GM18951 (cell line): ENCODE measurements around the gene ABCF3.

Experiments used
- POLR2A ChIP-seq: IDR thresholded peaks from 4 replicates; pipeline ENCODE4 v1.6.1; 2011; ENCODE audit warnings: mild to moderate bottlenecking; ENCODE audit not compliant: insufficient read length, insufficient read depth; ENCODE audit errors: extremely low read depth
- in situ Hi-C: fragments of 300-500 bp; cut with MboI; formaldehyde crosslinking; loops from one replicate; pipeline ENCODE4 v1.12.0; 2022; ENCODE audit warnings: low sequenced_read_pairs, mixed read lengths, inconsistent platforms; ENCODE audit not compliant: unreplicated experiment

The ABCF3 gene

DNA sequence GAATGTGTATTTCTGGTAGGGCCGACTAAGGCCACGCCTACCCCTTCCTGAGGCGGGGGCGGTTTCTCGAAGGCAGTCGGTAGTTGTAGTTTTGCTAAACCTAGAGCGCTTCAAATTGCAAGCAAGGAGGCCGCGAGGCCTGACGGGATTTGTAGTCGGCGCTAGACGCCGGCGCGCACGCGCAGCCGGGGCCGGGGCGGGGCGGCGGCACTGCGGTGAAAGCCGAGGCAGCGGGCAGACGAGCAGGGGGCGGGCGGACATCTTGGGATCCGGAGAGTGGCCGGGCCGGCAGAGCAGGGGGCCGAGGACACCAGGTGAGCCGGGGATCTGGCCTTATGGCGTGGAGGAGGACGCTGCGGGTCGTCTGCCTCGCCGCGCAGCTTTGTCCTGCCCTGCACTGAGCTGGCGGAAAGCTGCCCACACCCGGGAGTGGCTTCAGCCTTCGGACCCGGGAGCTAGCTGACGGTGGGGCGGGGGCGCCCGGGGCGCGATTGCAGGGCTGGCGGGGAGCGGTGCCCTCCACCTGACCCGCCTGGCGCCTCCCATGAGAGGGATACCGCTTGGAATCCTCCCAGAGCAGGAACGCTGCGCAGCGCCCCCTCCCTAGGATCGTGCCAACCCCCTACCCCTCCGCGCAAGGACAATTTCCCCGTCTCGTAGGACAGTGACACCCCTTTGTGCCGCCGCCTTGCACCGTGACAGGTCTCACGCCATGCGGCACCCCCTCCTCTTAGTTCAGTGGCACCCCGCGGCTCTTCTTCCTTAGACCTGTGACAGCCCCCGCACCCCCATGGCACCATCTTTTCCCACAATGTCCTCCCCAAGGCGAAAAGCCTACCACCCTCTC lies 11.1 kb upstream of the ABCF3 start, which contains the start of gene AP2M1:
TSS of gene AP2M1 (plus strand) at position 210 of the 847 bp plus-strand sequence. CDS start 2,139 bp downstream, outside the sequence.
- in situ Hi-C loops = no loop called here
- TF ChIP-seq POLR2A = peak; percentile 90

DNA sequence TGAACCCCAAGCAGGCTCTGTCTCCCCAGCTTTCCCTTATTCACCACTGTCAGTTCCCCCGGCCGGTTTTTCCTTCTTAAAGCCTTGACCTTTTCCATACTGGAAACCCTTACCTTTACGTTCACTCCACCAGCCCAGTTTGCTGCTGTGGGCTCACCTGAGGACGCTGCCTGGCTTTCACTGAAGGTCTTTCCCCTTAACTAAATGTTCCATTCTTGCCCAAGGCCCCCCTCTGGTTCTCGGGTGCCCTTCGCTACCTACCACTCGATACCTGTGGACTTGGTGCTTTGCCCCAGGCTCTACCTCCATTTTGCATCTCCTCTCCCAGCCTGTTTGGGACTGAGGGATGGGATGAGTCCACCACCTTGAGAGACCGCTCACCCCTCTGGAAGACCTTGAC lies 10.5 kb upstream of the ABCF3 start:
- no peak for TF ChIP-seq POLR2A
- in situ Hi-C loops = no loop called here

DNA sequence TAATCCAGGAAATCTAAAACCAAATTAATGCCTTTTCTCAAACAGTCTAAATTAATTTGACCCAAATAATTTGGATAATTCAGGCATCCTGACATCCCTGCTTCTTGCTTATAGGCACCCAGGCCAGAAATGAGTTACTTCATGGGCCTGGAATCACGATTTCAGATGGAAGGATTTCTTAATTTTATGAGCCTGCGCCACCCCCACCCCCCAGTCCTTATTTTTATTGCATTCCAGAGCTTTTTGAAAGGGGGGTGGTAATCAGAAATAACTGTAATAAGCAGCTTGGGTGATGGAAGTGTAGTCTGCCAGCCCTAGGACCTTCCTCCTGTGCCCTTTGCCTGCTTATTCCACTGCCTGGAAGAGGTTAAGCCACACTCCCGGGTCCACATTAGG lies 10.0 kb upstream of the ABCF3 start:
- TF ChIP-seq POLR2A = no peak
- in situ Hi-C loops = no loop called here

DNA sequence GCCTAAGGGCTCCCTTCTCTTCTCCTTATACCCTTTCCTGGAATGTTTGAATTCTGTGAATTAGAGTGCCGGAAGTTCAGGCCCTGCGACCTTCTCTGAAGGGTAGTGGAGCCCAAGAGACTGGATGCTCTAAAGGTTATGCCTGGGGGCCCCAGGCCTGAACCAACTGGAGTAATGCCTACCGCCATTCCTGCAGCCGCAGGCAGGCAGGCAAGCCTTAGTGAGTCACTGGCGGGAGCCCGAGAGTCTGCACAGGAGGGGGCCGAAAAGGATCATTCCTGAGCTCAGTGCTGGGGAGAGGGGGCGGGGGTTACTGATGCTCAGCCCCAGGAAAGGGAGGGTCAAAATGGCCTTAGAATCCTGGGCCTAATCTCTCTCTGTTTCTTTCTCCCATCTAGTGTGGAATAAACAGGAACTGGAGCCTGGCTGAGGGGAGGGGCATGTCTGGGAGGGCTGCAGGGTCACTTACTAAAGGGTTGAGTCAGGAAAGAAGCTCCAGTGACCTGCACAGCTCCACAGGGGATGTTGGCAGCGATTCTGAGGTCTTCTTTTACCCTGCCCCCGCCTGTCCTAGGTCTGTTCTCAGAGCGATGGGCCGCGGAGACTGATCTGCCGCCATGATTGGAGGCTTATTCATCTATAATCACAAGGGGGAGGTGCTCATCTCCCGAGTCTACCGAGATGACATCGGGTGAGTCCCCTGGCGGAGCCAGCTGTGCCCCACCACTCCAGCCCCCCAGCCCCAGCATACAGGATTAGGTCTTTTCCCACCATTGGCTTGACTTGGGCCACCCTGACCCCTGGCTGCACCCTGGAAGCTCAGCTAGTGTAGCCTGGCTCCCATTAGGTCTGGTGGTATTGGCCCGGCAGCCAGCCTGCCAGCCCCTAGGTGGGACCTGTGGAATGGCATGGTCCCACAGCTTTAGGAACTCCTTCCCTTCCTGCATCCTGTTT lies 9.3 kb upstream of the ABCF3 start:
- in situ Hi-C loops = no loop called here
- TF ChIP-seq POLR2A = no peak

DNA sequence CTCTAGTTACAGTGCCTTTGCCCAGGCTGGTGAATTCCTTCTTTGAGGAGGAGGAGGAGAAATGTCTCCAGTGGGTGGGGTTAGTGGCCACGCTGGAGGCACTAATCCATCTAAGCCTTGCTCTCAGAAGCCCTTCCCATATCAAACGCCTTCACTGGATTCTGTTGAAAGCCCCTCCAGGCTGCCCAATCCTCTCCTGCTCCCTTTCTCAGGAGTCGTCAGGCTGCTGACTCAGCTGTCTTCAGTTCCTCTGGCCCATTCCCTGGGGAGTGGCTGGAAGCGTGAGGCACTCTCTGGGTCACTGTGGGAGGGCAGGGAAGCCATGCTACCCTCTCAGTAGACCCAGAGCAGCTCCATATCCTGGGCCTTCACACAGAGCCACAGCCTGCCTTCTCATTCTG lies 8.7 kb upstream of the ABCF3 start:
- TF ChIP-seq POLR2A = no peak
- in situ Hi-C loops = no loop called here

DNA sequence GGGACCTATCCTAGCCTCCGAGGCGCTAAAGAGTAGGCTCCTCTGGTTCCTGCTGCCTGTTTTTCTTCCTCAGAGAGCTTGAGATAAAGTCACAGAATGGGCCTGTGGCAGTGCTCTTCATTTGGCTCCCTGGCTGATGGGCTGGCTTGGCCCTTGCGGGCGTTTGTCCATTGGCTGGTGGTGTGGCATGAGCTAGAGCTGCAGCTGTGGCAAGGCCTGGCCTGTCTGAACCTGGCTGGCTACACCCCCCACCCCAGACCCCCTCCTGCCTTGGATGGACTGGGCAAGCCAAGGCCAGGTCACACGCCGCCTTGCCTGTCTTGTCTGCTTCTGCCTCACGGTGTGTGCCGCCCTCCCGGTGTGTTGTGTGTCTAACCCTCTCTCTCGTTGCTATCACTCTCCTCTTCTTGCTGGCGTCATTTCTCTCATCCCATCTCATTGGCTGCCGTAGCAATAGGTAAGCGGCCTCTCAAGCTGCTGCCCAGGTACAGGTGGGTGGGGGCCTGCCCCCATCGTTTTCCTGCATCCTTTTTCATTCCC lies 8.2 kb upstream of the ABCF3 start:
- TF ChIP-seq POLR2A = no peak
- in situ Hi-C loops = no loop called here

DNA sequence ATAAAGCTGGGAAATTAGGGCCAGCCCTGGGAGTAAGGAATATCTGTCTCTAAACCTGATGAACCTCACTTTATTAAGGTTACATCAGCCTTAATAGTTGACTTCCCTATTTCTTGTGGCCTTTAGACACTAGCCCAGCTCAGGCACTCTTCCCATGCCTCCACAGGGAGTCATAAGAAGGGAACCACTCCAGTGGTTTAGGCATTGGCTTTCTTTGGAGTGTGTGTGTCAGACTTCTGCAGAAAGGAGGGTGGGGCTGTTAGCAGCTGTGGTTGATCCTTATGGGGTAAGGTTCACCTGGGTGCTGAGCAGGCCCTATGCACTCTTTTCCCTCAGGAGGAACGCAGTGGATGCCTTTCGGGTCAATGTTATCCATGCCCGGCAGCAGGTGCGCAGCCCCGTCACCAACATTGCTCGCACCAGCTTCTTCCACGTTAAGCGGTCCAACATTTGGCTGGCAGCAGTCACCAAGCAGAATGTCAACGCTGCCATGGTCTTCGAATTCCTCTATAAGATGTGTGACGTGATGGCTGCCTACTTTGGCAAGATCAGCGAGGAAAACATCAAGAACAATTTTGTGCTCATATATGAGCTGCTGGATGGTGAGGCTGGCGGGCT lies 7.4 kb upstream of the ABCF3 start:
- in situ Hi-C loops = no loop called here
- TF ChIP-seq POLR2A = no peak

DNA sequence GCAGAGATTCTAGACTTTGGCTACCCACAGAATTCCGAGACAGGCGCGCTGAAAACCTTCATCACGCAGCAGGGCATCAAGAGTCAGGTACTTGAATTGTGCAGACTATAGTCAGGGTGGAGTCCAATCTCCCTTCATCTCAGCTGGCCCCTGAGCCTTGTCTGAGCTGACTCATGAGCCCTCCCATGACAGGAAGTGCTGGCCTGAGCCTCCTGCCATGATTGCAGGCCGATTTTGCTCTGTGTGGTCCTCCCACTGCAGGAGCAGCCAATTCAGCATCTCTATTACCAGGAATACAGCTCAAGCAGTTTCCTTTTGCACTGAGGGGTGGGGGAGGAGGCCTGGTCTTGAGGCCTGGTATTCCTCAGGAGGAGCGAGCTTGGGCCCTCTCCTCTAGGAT lies 5.8 kb upstream of the ABCF3 start:
- in situ Hi-C loops = no loop called here
- no peak for TF ChIP-seq POLR2A

DNA sequence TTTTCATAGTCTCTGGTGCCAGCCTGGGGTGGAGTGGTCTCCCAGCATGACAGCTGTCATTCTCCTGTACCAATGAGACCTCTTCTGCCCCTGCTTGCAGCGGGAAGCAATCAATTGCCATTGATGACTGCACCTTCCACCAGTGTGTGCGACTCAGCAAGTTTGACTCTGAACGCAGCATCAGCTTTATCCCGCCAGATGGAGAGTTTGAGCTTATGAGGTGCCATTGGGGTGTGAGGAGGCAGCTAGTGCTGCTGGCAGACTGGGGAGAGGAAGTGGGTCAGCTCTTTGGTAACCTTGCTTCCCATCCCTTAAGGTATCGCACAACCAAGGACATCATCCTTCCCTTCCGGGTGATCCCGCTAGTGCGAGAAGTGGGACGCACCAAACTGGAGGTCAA lies 4.4 kb upstream of the ABCF3 start:
- in situ Hi-C loops = no loop called here
- TF ChIP-seq POLR2A = no peak

DNA sequence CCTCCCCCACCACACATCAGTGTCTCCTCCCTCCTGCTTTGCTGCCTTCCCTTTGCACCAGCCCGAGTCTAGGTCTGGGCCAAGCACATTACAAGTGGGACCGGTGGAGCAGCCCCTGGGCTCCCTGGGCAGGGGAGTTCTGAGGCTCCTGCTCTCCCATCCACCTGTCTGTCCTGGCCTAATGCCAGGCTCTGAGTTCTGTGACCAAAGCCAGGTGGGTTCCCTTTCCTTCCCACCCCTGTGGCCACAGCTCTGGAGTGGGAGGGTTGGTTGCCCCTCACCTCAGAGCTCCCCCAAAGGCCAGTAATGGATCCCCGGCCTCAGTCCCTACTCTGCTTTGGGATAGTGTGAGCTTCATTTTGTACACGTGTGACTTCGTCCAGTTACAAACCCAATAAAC lies 2.3 kb upstream of the ABCF3 start:
- no peak for TF ChIP-seq POLR2A
- in situ Hi-C loops = no loop called here

DNA sequence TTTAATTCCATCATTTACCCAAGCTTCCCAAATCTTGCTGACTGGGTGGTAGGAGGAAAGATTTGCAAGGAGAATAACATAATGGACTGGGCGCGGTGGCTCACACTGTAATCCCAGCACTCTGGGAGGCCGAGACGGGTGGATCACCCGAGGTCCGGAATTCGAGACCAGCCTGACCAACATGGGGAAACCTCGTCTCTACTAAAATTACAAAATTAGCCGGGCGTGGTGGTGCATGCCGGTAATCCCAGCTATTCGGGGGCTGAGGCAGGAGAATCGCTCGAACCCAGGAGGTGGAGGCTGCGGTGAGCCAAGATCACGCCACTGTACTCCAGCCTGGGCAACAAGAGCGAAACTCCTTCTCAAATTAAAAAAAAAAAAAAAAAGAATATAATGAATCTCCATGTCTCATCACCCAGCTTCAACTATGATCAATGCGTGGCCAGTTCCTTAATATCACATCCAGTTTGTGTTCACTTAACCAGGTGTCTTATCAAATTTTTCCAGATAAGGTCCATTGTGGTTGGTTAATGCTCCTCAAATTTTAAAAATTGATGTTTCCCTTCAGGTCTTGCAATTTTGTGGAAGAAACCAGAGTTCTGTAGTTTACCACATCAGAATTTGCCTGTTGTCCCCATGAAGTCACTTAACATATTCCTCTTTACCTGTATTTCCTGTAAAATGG lies 1.3 kb upstream of the ABCF3 start:
- no peak for TF ChIP-seq POLR2A
- in situ Hi-C loops = no loop called here

DNA sequence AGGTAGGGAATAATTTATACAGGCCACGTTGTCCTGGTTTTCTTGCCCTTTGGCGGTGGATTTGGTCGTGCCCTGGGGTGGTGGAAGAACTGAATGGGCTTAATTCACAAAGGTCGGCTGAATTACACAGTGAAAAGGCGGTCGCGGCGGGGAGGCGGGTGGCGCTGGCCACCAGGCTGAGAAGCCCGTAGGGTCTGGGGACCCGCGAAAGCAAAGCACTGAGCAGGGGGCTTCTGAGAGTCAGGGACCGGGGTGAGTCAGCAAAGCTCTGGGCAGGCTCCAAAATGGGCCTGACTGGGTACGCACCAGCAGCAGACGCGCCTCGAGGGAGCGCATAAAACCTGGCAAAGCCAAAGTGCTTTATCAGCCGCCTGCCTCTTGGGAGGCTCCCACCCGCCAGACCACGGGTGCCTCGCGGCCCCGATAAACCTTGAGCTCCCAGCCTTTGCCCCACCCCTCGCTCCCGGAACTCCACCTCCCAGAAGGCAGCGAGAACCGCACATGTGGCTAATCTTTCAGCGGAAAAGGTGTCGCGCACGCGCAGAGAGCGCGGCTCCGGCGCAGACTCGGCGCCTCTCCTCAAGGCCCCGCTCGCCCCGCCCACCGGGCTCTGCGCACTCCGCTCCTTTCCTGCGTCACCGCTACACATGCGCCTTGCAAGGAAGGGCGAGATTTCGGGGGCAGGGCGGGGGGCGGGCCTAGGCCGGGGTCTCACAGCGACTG lies 377 bp upstream of the ABCF3 start:
- in situ Hi-C loops = no loop called here
- TF ChIP-seq POLR2A = peak; percentile 74
